GM12801 (cell line): Measurements from ENCODE around the gene RUBCNL.

Experiments used
- TF ChIP-seq, protein P1 (sequence below): IDR thresholded peaks from one replicate; pipeline ENCODE4 v1.5.1; 2011; ENCODE audit warnings: control low read depth; ENCODE audit not compliant: insufficient read length; ENCODE audit errors: extremely low read depth

The RUBCNL gene

DNA sequence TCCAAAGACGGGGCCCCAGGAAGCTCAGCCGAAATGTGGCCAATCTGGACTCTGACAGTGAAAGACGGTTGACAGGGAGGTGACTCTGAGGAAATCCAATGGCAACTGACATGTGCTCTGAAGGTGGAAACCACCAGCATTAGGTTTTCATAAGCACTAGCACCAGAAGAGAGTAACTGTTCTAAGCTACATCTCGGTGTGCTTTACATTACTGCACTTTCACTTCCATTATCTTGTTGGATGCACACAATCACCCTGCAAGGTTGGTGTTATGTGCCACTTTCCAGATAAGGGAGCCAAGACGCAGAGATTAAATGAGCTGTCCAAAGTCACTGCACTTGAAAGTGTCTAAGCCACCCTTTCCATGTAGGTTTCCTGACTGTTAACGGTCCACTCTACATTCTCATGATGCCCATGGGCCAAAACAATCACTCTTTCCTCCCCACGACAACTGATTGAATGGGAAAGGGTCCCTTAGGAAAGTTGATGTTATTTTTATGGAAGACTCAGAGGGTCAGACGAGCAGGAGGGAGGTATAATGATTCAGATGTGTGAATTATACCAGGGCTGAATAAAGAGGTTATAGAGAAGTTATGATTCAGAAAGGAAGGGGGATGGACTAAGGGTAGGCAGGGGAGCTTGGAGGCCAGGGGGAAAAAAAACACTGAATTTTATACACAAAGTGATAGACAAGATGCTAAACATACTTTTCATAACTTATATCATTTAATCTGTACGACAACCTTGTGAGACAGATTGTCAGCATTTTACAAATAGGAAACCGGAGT lies 52.8 kb downstream of the RUBCNL start:
- TF ChIP-seq, protein P1, sequence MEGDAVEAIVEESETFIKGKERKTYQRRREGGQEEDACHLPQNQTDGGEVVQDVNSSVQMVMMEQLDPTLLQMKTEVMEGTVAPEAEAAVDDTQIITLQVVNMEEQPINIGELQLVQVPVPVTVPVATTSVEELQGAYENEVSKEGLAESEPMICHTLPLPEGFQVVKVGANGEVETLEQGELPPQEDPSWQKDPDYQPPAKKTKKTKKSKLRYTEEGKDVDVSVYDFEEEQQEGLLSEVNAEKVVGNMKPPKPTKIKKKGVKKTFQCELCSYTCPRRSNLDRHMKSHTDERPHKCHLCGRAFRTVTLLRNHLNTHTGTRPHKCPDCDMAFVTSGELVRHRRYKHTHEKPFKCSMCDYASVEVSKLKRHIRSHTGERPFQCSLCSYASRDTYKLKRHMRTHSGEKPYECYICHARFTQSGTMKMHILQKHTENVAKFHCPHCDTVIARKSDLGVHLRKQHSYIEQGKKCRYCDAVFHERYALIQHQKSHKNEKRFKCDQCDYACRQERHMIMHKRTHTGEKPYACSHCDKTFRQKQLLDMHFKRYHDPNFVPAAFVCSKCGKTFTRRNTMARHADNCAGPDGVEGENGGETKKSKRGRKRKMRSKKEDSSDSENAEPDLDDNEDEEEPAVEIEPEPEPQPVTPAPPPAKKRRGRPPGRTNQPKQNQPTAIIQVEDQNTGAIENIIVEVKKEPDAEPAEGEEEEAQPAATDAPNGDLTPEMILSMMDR = no peak

DNA sequence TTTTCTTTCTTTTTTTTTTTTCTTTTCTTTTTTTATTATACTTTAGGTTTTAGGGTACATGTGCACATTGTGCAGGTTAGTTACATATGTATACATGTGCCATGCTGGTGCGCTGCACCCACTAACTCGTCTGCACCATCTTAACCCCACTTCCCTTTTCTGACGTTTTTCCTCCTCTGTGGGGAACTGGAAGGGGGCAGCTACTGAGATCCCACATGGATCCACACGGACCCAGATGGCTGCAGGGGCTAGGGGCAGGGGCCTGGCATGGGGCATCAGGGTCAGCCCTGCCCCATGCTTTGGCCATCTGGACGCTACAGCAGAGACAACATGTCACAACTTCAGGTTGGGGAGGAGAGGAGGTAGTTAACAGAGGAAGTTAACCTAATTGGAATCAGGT lies 54.3 kb downstream of the RUBCNL start:
- TF ChIP-seq, protein P1 = no peak

DNA sequence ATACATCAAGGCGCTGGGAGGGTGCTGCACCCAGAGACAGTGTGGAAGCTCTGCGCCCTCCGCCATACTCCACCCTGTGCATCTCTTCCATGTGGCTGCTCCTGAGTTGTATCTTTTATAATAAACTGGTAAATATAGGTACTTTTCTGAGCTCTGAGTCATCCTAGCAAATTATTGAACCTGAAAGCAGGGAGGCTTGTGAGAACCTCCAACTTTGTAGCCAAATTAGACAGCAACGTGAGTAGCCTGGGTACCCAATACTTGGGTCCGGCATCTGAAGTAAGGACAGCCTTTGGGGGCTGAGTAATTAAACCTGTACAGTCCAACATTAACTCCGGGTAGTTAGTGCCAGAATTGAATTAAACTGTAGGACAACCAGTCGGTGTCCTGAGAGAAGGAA lies 57.4 kb downstream of the RUBCNL start:
- TF ChIP-seq, protein P1 = no peak

DNA sequence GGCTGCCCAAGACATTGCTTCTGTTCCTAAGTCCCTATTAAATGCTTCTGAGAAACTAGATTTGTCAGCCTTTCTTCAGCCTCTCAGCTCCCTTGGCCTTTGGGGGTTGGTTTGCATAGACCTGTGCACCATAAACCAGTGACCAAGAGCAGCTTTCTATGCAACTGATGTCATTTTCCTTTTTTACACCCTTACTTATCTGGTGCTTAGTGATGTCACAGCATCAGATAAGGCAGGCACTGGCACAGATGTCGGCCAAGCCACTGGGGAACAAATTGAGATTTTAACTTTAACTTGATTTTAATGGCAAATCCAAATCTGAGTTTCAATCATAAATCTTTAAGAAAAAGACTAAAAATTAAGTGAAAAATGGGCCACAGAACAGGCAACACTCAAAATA lies 59.8 kb downstream of the RUBCNL start:
- TF ChIP-seq, protein P1 = no peak

DNA sequence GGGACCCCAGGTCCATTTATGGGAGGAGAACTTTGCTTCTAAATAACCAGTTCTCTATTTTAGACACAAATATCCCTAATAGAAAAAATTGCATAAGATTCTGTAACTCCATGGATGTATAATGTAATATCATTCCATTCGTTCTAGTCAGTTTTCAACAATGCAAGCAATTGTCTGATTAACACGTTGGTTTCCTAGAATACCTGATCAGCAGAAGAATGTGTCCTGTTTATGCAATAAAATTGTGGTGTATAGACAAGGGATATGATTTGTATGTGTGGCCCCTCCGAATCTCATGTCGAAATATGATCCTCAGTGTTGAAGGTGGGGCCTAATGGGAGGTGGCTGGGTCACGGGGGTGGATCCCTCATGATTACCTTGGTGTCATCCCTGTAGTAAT lies 62.1 kb downstream of the RUBCNL start:
- TF ChIP-seq, protein P1 = no peak

DNA sequence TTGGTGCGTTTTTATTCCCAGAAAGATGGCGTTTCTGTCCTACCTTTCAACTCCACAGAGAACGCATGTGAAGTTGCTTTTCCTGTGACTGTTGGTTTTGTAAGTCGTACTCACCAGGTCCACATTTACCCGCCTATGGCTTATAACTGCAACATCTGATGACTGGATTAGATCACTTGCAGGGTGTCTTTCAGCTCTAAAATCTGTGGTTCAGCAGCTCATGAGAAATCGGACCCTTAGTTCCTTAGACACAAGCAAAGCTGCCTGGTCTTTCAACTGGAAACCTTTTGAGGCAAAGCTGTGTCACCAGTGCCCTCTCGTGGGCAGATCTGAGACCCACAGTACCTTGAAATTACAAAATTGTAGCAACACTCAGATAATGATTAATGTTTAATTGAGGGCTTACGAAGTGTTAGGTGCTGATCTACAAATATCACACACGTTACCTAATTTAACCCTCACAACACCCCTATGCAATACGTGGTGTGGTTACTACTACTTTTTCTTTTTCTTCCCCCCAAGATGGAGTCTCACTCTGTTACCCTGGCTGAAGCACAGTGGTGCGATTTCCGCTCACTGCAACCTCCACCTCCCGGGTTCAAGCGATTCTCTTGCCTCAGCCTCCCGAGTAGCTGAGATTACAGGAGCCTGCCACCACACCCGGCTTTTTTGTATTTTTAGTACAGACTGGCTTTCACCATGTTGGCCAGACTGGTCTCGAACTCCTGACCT lies 65.4 kb downstream of the RUBCNL start:
- TF ChIP-seq, protein P1 = no peak

DNA sequence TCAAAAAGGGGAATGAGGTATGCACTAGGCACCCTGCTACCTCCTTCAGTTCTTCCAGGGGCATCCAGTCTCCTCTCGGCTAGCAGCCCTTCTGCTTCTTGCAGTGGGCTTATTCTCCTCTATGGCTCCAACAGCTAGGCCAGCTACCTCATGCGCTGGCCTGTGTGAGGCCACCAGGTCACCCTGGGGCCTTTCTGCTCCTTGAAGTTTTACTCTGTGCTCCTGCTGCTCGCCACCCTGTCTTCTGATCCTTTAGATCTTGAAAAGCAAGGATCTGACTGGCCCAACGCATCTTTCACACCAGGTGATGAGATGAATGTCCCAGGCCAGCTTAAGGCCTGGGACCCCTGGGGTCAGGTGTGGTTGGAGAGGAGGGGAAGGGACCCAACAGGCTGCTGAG lies 66.2 kb downstream of the RUBCNL start:
- TF ChIP-seq, protein P1 = no peak
